IMR-90 (cell line): ENCODE results near the gene PMPCA. TPM values are rescaled to one million over a fixed set of nuclear protein-coding genes. Genes with fewer than 3 reads are reported as not detected.

Experiments used
- ATAC-seq: fragments of 200-7000 bp; cut with Tn5 transposase; 2 replicates; pipeline ENCODE4 v1.9.1; 2020; ENCODE audit warnings: low read depth, mild to moderate bottlenecking, moderate library complexity
- BruUV-seq: library from RNA; stranded (reverse); fragments of 400-500 nt; replicated peaks from 2 replicates; lab custom pipeline; 2021; lab: Mats Ljungman, UMichigan
- CTCF ChIA-PET: fragments of 300-600 bp; formaldehyde crosslinking; extraction: SDS; loops from one replicate; lab custom pipeline; 2021; ENCODE audit warnings: antibody characterized with exemption; lab: Yijun Ruan, JAX
- POLR2A ChIA-PET: fragments of 300-600 bp; sonication (Branson Sonifier 250); formaldehyde crosslinking; loops from one replicate; lab custom pipeline; 2022; ENCODE audit warnings: antibody characterized with exemption; ENCODE audit not compliant: unreplicated experiment; lab: Charles Lee
- DNase-seq: peaks from one replicate; pipeline ENCODE4 v3.0.0; 2013
- H2AFZ ChIP-seq: replicated peaks from 2 replicates; pipeline ENCODE3; 2013; ENCODE audit warnings: low read length, mild to moderate bottlenecking; ENCODE audit not compliant: poor library complexity
- H2AK5ac ChIP-seq: 2 replicates; pipeline ENCODE4 v1.6.1; 2013; ENCODE audit warnings: low read depth, low read length, inconsistent platforms
- H2AK9ac ChIP-seq: replicated peaks from 2 replicates; pipeline ENCODE3; 2013; ENCODE audit warnings: mild to moderate bottlenecking, low read depth, low read length, moderate library complexity; ENCODE audit not compliant: poor library complexity
- H2BK120ac ChIP-seq: 2 replicates; pipeline ENCODE4 v1.6.1; 2013; ENCODE audit warnings: low read depth, low read length, inconsistent platforms
- H2BK15ac ChIP-seq: 3 replicates; pipeline ENCODE4 v1.6.1; 2013; ENCODE audit warnings: low read depth, low read length, inconsistent platforms
- H2BK20ac ChIP-seq: 2 replicates; pipeline ENCODE4 v1.6.1; 2013; ENCODE audit warnings: low read depth, mild to moderate bottlenecking, inconsistent platforms, low read length, moderate library complexity
- H2BK5ac ChIP-seq: 2 replicates; pipeline ENCODE4 v1.6.1; 2013; ENCODE audit warnings: mild to moderate bottlenecking, low read depth, low read length, inconsistent platforms; ENCODE audit not compliant: poor library complexity, severe bottlenecking
- H3K14ac ChIP-seq: replicated peaks from 2 replicates; pipeline ENCODE4 v1.6.1; 2013; ENCODE audit warnings: low read depth, low read length, inconsistent platforms
- H3K18ac ChIP-seq: 2 replicates; pipeline ENCODE4 v1.6.1; 2013; ENCODE audit warnings: low read depth, low read length, control low read depth
- H3K23ac ChIP-seq: 2 replicates; pipeline ENCODE4 v1.6.1; 2013; ENCODE audit warnings: low read depth, low read length, inconsistent platforms
- H3K27ac ChIP-seq: 2 replicates; pipeline ENCODE4 v1.5.1; 2013; ENCODE audit warnings: mild to moderate bottlenecking, control low read depth, low read length; ENCODE audit not compliant: insufficient read depth
- H3K27me3 ChIP-seq: 2 replicates; pipeline ENCODE4 v1.6.1; 2013; ENCODE audit warnings: low read length; ENCODE audit not compliant: control insufficient read depth, insufficient read depth
- H3K36me3 ChIP-seq: 2 replicates; pipeline ENCODE4 v1.6.1; 2013; ENCODE audit warnings: low read length, mixed read lengths; ENCODE audit not compliant: control insufficient read depth, insufficient read depth
- H3K4ac ChIP-seq: 2 replicates; pipeline ENCODE4 v1.6.1; 2013; ENCODE audit warnings: low read depth, low read length, inconsistent platforms
- H3K4me1 ChIP-seq: 2 replicates; pipeline ENCODE4 v1.6.1; 2013; ENCODE audit warnings: low read length, mixed read lengths; ENCODE audit not compliant: control insufficient read depth, insufficient read depth
- H3K4me2 ChIP-seq: 2 replicates; pipeline ENCODE4 v1.6.1; 2013; ENCODE audit warnings: low read depth, mild to moderate bottlenecking, control low read depth, low read length, moderate library complexity
- H3K4me3 ChIP-seq: 2 replicates; pipeline ENCODE4 v1.5.1; 2013; ENCODE audit warnings: low read depth, mild to moderate bottlenecking, control low read depth, low read length, moderate library complexity; ENCODE audit not compliant: insufficient read depth
- H3K56ac ChIP-seq: 2 replicates; pipeline ENCODE4 v1.6.1; 2013; ENCODE audit warnings: low read length, inconsistent platforms; ENCODE audit not compliant: insufficient read depth; ENCODE audit errors: extremely low read depth
- H3K79me1 ChIP-seq, 2 experiments: 2 replicates each; pipeline ENCODE4 v1.6.1; 2013; ENCODE audit warnings: low read length in 2 of 2, inconsistent platforms in 1 of 2, low read depth in 1 of 2
- H3K9ac ChIP-seq: 2 replicates; pipeline ENCODE4 v1.6.1; 2013; ENCODE audit warnings: low read depth, low read length, control low read depth
- H3K9me1 ChIP-seq: 2 replicates; pipeline ENCODE4 v1.6.1; 2013; ENCODE audit warnings: low read length, inconsistent platforms; ENCODE audit not compliant: insufficient read depth
- H3K9me3 ChIP-seq: 2 replicates; pipeline ENCODE4 v1.6.1; 2013; ENCODE audit warnings: low read length; ENCODE audit not compliant: control insufficient read depth, insufficient read depth
- H4K20me1 ChIP-seq: 2 replicates; pipeline ENCODE4 v1.6.1; 2013; ENCODE audit warnings: low read length, inconsistent platforms; ENCODE audit not compliant: insufficient read depth
- H4K5ac ChIP-seq: 2 replicates; pipeline ENCODE4 v1.6.1; 2013; ENCODE audit warnings: mild to moderate bottlenecking, low read depth, low read length, control low read depth
- H4K8ac ChIP-seq, 2 experiments: 2 replicates each; pipeline ENCODE4 v1.6.1; 2013; ENCODE audit warnings: low read depth in 2 of 2, low read length in 2 of 2, control low read depth in 1 of 2, inconsistent platforms in 1 of 2
- H4K91ac ChIP-seq: 2 replicates; pipeline ENCODE4 v1.6.1; 2013; ENCODE audit warnings: low read depth, low read length, inconsistent platforms; ENCODE audit not compliant: insufficient read depth
- BHLHE40 ChIP-seq: fragments of 150-350 bp; IDR thresholded peaks from 2 replicates; pipeline ENCODE4 v1.6.1; 2016; ENCODE audit warnings: mild to moderate bottlenecking, low read depth, low read length
- ELK1 ChIP-seq: fragments of 150-350 bp; IDR thresholded peaks from 2 replicates; pipeline ENCODE4 v1.6.1; 2016; ENCODE audit warnings: low read depth, mild to moderate bottlenecking, low read length, moderate library complexity, borderline replicate concordance
- MAZ ChIP-seq: IDR thresholded peaks from 2 replicates; pipeline ENCODE4 v1.6.1; 2012; ENCODE audit warnings: low read depth, mild to moderate bottlenecking, low read length, improper control_type of control experiment, moderate library complexity, borderline replicate concordance
- MXI1 ChIP-seq: IDR thresholded peaks from 2 replicates; pipeline ENCODE4 v1.6.1; 2012; ENCODE audit warnings: low read depth, mild to moderate bottlenecking, low read length, moderate library complexity, borderline replicate concordance
- POLR2A ChIP-seq: IDR thresholded peaks from 2 replicates; pipeline ENCODE4 v1.6.1; 2012; ENCODE audit warnings: mild to moderate bottlenecking, low read depth, low read length
- RFX5 ChIP-seq: IDR thresholded peaks from 2 replicates; pipeline ENCODE4 v1.8.0; 2012; ENCODE audit warnings: low read depth, mild to moderate bottlenecking, low read length, moderate library complexity
- SMC3 ChIP-seq: fragments of 150-350 bp; IDR thresholded peaks from 2 replicates; pipeline ENCODE4 v1.6.1; 2016; ENCODE audit warnings: low read depth, mild to moderate bottlenecking, antibody characterized with exemption, low read length, moderate library complexity
- WGBS, 2 experiments: methylation state at CpG; one replicate each; pipeline versions ENCODE4 v1.1.5 to v1.1.7; 2013; ENCODE audit warnings: missing lambda C conversion rate in 2 of 2; ENCODE audit not compliant: insufficient read length in 1 of 2; ENCODE audit errors: extremely low coverage in 2 of 2; 5-methylcytosine and 5-hydroxymethylcytosine counted together
- dilution Hi-C: fragments of 300-500 bp; cut with HindIII; formaldehyde crosslinking; loops from one replicate; pipeline ENCODE4 v1.14.3; 2018; ENCODE audit warnings: low sequenced_read_pairs; ENCODE audit not compliant: unreplicated experiment
- in situ Hi-C: fragments of 300-500 bp; cut with MboI; formaldehyde crosslinking; loops from 3 replicates; pipeline ENCODE4 v1.14.3; 2019; ENCODE audit warnings: low sequenced_read_pairs, inconsistent platforms, mixed read lengths
- intact Hi-C: fragments of 100-400 bp; cut with micrococcal nuclease; formaldehyde crosslinking; loops from 2 replicates; pipeline ENCODE4 v1.10.0; 2022
- polyA plus RNA-seq, 3 experiments: library from polyadenylated mRNA; depleted of rRNA; stranded (reverse); fragments of >200 nt; gene quantifications; 2 replicates each; pipeline ENCODE4 v1.2.3, GENCODE V29; 2012; ENCODE audit warnings: low replicate concordance in 1 of 3
- total RNA-seq: library from RNA; depleted of rRNA; stranded (reverse); fragments of >200 nt; gene quantifications from 2 replicates; pipeline ENCODE4 v1.2.3, GENCODE V29; 2012
- TF ChIP-seq, protein P1 (sequence below): conservative IDR thresholded peaks from 2 replicates; pipeline ENCODE4 v1.5.1; 2012; ENCODE audit warnings: mild to moderate bottlenecking, low read depth, low read length, improper control_type of control experiment

PMPCA gene
- total and polyA plus RNA-seq, 2 of the 4 experiments (the other 2 are of a cell fraction): 62.6 to 95.8 TPM

DNA sequence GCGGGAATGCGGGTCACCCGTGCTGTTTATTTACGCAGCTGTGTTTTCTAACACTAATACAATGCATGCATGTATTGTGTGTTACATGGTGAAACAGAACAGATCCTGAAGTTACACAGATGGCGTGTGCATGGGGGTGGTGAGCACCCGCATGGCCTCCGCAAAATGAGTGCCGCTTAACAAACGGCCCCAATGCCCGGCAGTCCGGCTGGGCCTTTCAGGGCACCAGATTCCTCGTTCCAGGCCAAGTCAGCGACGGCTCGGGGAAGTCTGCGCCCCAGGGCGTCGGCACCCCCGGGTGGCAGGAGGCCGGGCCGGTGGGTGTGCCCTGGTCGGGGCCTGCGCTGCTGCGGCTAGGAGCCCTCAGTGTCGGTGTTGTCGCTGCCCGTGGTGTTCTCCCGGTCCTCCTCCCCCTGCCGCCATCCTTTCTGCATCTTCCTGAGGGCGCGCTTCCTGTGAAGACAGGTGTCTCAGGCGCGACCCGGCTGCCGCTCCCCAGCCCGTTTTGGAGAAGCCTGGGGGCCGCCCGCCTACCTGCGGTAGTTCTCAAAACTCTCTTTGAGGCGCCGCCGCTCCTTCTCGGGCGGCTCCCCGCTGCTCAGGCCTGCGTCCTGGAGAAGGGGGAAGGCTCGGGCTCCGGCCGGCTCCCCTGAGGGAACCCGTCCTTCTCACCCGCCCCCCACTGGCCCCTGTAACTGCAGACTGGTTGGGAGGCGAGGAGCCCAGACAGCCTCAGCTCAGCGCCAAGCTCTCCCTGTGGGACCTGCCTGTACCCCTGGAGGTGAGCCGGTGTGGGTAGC lies 46.3 kb upstream of the PMPCA start:
- Histone ChIP-seq H3K4me3 (peak overlapping the region; percentile 21; the same call in 1 of the 2 replicates), H4K91ac (no peak overlapping the region; the same call in 1 of the 2 replicates), H3K14ac (peak overlapping the region; percentile 96), H2BK5ac (peak overlapping the region; percentile 27), H2BK120ac (no peak overlapping the region), H2BK15ac (no peak overlapping the region), H2AFZ (peak overlapping the region; percentile 96), H3K4me2 (peak overlapping the region; percentile 90), H3K9ac (peak overlapping the region; percentile 4; the same call in 1 of the 2 replicates), H3K4ac (peak overlapping the region; percentile 4; the same call in 1 of the 2 replicates), H3K23ac (no peak overlapping the region), H3K56ac (no peak overlapping the region), H3K27ac (no peak overlapping the region; the same call in 1 of the 2 replicates), H2BK20ac (no peak overlapping the region), H3K79me1 (peaks cover 3 to 31% of the 10 kb centered on the region in 2 experiments; a peak in 3 of 4 replicates), H2AK5ac (peak overlapping the region; percentile 64; the same call in 1 of the 2 replicates), H3K18ac (no peak overlapping the region), H4K8ac (peak overlapping the region; percentile 74 to 87), H3K9me3 (no peaks in the 10 kb centered on the region), H3K9me1 (peaks cover 6% of the 10 kb centered on the region), H4K5ac (peak overlapping the region; percentile 80), H3K36me3 (no peaks in the 10 kb centered on the region), H4K20me1 (no peaks in the 10 kb centered on the region), H2AK9ac (peak overlapping the region; percentile 80), H3K27me3 (no peaks in the 10 kb centered on the region), H3K4me1 (peaks cover 29% of the 10 kb centered on the region)
- ChIA-PET POLR2A (interaction anchor here (0.6 kb wide), 1 partner anchor 51 kb away, joined by 4 read pairs; no protein-coding TSS in a partner anchor), CTCF (interaction anchor here (1.0 to 1.6 kb wide), 2 partner anchors 8 to 46 kb away, joined by 3 to 8 read pairs; no protein-coding TSS in a partner anchor)
- dilution Hi-C loops: no loop called here
- in situ Hi-C loops: no loop called here
- BruUV-seq: no TSS peak
- 20% methylated on average over 11 of the region's 54 CpGs; no CpG with 5 or more reads in 1 of the 2 experiments for WGBS, 2 experiments
- intact Hi-C loops: loop anchor here (1.0 kb wide), 1 partner anchor 52 kb away; no protein-coding TSS in a partner anchor
- TF ChIP-seq POLR2A (no peak; the same call in 1 of the 2 replicates), ELK1 (no peak), SMC3 (no peak), RFX5 (no peak), MXI1 (no peak), MAZ (no peak), BHLHE40 (no peak)
- TF ChIP-seq, protein P1, sequence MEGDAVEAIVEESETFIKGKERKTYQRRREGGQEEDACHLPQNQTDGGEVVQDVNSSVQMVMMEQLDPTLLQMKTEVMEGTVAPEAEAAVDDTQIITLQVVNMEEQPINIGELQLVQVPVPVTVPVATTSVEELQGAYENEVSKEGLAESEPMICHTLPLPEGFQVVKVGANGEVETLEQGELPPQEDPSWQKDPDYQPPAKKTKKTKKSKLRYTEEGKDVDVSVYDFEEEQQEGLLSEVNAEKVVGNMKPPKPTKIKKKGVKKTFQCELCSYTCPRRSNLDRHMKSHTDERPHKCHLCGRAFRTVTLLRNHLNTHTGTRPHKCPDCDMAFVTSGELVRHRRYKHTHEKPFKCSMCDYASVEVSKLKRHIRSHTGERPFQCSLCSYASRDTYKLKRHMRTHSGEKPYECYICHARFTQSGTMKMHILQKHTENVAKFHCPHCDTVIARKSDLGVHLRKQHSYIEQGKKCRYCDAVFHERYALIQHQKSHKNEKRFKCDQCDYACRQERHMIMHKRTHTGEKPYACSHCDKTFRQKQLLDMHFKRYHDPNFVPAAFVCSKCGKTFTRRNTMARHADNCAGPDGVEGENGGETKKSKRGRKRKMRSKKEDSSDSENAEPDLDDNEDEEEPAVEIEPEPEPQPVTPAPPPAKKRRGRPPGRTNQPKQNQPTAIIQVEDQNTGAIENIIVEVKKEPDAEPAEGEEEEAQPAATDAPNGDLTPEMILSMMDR: no peak
- ATAC-seq (no peak), DNase-seq (no peak)
